Measurements from ENCODE around the gene UMAD1. TPM values are rescaled to one million over a fixed set of nuclear protein-coding genes. Genes with fewer than 3 reads are reported as not detected.

Gene UMAD1
- total RNA-seq, 2 donors from 2014 or later: 19.5 to 31.4 TPM

GRCh38 chr7:7897509-7897908 lies 257.0 kb downstream of the UMAD1 start:
- intact Hi-C loops (cut with DNase I): no loop called here
- Histone ChIP-seq H3K4me3 (no peak overlapping the region), H3K36me3 (no peaks in the 10 kb centered on the region), H3K27ac (no peak overlapping the region), H3K9me3 (no peaks in the 10 kb centered on the region), H3K27me3 (replicated peaks; ENCODE audit: insufficient read depth) (no peaks in the 10 kb centered on the region), H3K4me1 (replicated peaks) (no peaks in the 10 kb centered on the region)
- TF ChIP-seq POLR2AphosphoS5 (IDR thresholded peaks at IDR 0.05): no peak
- no peak for TF ChIP-seq POLR2A (IDR thresholded peaks at IDR 0.05)
- no peak for TF ChIP-seq CTCF (IDR thresholded peaks at IDR 0.05)
- WGBS: 82% methylated on average over 2 of the region's 2 CpGs
- DNase-seq (ENCODE audit: low spot score): no peak

- TF ChIP-seq CTCF (IDR thresholded peaks at IDR 0.05) (no peak), POLR2A (IDR thresholded peaks at IDR 0.05) (no peak), POLR2AphosphoS5 (IDR thresholded peaks at IDR 0.05) (no peak)
- H3K4me1 ChIP-seq (replicated peaks): no peaks in the 10 kb centered on the region
- no peak for DNase-seq (ENCODE audit: low spot score)
- no peak overlapping the region for H3K27ac ChIP-seq
- no peaks in the 10 kb centered on the region for H3K36me3 ChIP-seq
- intact Hi-C loops (cut with DNase I): no loop called here
- no peak overlapping the region for H3K4me3 ChIP-seq
- no peaks in the 10 kb centered on the region for H3K9me3 ChIP-seq
- H3K27me3 ChIP-seq (replicated peaks; ENCODE audit: insufficient read depth): no peaks in the 10 kb centered on the region
- WGBS: 75% methylated on average over 4 of the region's 4 CpGs
Observed at GRCh38 chr7:7897949-7898515, 257.5 kb downstream of the UMAD1 start.

GRCh38 chr7:7902845-7903244 lies 262.3 kb downstream of the UMAD1 start:
- WGBS: 98% methylated on average over 2 of the region's 2 CpGs
- no peak for DNase-seq (ENCODE audit: low spot score)
- H3K27ac ChIP-seq: no peak overlapping the region
- no peaks in the 10 kb centered on the region for H3K36me3 ChIP-seq
- intact Hi-C loops (cut with DNase I): no loop called here
- H3K27me3 ChIP-seq (replicated peaks; ENCODE audit: insufficient read depth): no peaks in the 10 kb centered on the region
- H3K4me1 ChIP-seq (replicated peaks): no peaks in the 10 kb centered on the region
- no peak for TF ChIP-seq POLR2AphosphoS5 (IDR thresholded peaks at IDR 0.05)
- no peaks in the 10 kb centered on the region for H3K9me3 ChIP-seq
- no peak overlapping the region for H3K4me3 ChIP-seq

GRCh38 chr7:7907306-7907705 lies 266.8 kb downstream of the UMAD1 start:
- H3K9me3 ChIP-seq: no peaks in the 10 kb centered on the region
- intact Hi-C loops (cut with DNase I): no loop called here
- DNase-seq (ENCODE audit: low spot score): no peak
- no peak overlapping the region for H3K27ac ChIP-seq
- 97% methylated on average over 2 of the region's 2 CpGs for WGBS
- H3K4me1 ChIP-seq (replicated peaks): no peaks in the 10 kb centered on the region
- H3K4me3 ChIP-seq: no peak overlapping the region
- no peaks in the 10 kb centered on the region for H3K27me3 ChIP-seq (replicated peaks; ENCODE audit: insufficient read depth)
- no peaks in the 10 kb centered on the region for H3K36me3 ChIP-seq
- TF ChIP-seq POLR2A (IDR thresholded peaks at IDR 0.05): no peak
- TF ChIP-seq POLR2AphosphoS5 (IDR thresholded peaks at IDR 0.05): no peak
- TF ChIP-seq CTCF (IDR thresholded peaks at IDR 0.05): no peak

- TF ChIP-seq POLR2AphosphoS5 (IDR thresholded peaks at IDR 0.05) (no peak), CTCF (IDR thresholded peaks at IDR 0.05) (no peak), POLR2A (IDR thresholded peaks at IDR 0.05) (no peak)
- H3K36me3 ChIP-seq: no peaks in the 10 kb centered on the region
- no peaks in the 10 kb centered on the region for H3K4me1 ChIP-seq (replicated peaks)
- H3K4me3 ChIP-seq: no peak overlapping the region
- no peak for DNase-seq (ENCODE audit: low spot score)
- no peak overlapping the region for H3K27ac ChIP-seq
- intact Hi-C loops (cut with DNase I): no loop called here
- H3K27me3 ChIP-seq (replicated peaks; ENCODE audit: insufficient read depth): no peaks in the 10 kb centered on the region
- 52% methylated on average over 3 of the region's 3 CpGs for WGBS
- H3K9me3 ChIP-seq: no peaks in the 10 kb centered on the region
Observed at GRCh38 chr7:7908622-7909145, 268.1 kb downstream of the UMAD1 start.
